NOMO-1 treated with dmso at 0.1 percent for 144 hours (cell line): ENCODE measurements around the gene RGS9.
"Not testable (repeated sequence)": the region's sequence is repeated elsewhere in the genome, so short reads cannot be mapped to it uniquely, and the experiment has no call there.

Experiments used
- DNase-seq: peaks from one replicate; lab custom pipeline; 2025; ENCODE audit not compliant: unreplicated experiment; lab: John Stamatoyannopoulos, UW

RGS9 gene

GRCh38 chr17:65180752-65181236, 43.6 kb downstream of the RGS9 start:
- not testable (repeated sequence) for DNase-seq

GRCh38 chr17:65181237-65182061, 44.3 kb downstream of the RGS9 start:
- no peak for DNase-seq

GRCh38 chr17:65182233-65182632, 45.1 kb downstream of the RGS9 start:
- no peak for DNase-seq

- no peak for DNase-seq
These were observed 46.6 kb downstream of the RGS9 start for GRCh38 chr17:65183736-65184135.

- no peak for DNase-seq
These were observed 47.2 kb downstream of the RGS9 start for GRCh38 chr17:65184235-65184959.

GRCh38 chr17:65185062-65185461, 47.9 kb downstream of the RGS9 start:
- DNase-seq: no peak

GRCh38 chr17:65185668-65186382, 48.7 kb downstream of the RGS9 start:
- no peak for DNase-seq

- no peak for DNase-seq
These were observed 53.4 kb downstream of the RGS9 start for GRCh38 chr17:65190467-65191097.

- DNase-seq: no peak
These were observed 54.9 kb downstream of the RGS9 start for GRCh38 chr17:65191811-65192740.

- DNase-seq: no peak
These were observed 56.1 kb downstream of the RGS9 start for GRCh38 chr17:65193305-65193704.

- no peak for DNase-seq
These were observed 56.6 kb downstream of the RGS9 start for GRCh38 chr17:65193716-65194293.

GRCh38 chr17:65194670-65195334, 57.6 kb downstream of the RGS9 start:
- DNase-seq: no peak

GRCh38 chr17:65195716-65196115, 58.5 kb downstream of the RGS9 start:
- DNase-seq: no peak

GRCh38 chr17:65196617-65197016, 59.4 kb downstream of the RGS9 start:
- DNase-seq: no peak

- no peak for DNase-seq
These were observed 60.0 kb downstream of the RGS9 start for GRCh38 chr17:65197201-65197600.

- DNase-seq: peak; percentile 22
These were observed 61.6 kb downstream of the RGS9 start for GRCh38 chr17:65198653-65199382.

GRCh38 chr17:65201331-65201730, 64.2 kb downstream of the RGS9 start:
- DNase-seq: no peak

GRCh38 chr17:65202844-65203571, 65.8 kb downstream of the RGS9 start:
- no peak for DNase-seq
